PC-3 (cell line): ENCODE measurements around the gene SUGCT.

ENCODE experiments used
- EZH2 ChIP-seq: fragments of 300-600 bp; sonication (generic); IDR thresholded peaks from one replicate; pipeline ENCODE4 v1.6.1; 2017; ENCODE audit warnings: antibody characterized with exemption, mild to moderate bottlenecking, low read length; ENCODE audit not compliant: unreplicated experiment
- EZH2phosphoT487 ChIP-seq: fragments of 300-600 bp; sonication (generic); IDR thresholded peaks from 2 replicates; pipeline ENCODE4 v1.6.1; 2018; ENCODE audit warnings: mild to moderate bottlenecking, antibody characterized with exemption, low read length, borderline replicate concordance
- TF ChIP-seq, protein P1 (sequence below): fragments of 300-600 bp; sonication (generic); conservative IDR thresholded peaks from 2 replicates; pipeline ENCODE4 v1.5.1; 2017; ENCODE audit warnings: antibody characterized with exemption, low read depth, mild to moderate bottlenecking, low read length

DNA sequence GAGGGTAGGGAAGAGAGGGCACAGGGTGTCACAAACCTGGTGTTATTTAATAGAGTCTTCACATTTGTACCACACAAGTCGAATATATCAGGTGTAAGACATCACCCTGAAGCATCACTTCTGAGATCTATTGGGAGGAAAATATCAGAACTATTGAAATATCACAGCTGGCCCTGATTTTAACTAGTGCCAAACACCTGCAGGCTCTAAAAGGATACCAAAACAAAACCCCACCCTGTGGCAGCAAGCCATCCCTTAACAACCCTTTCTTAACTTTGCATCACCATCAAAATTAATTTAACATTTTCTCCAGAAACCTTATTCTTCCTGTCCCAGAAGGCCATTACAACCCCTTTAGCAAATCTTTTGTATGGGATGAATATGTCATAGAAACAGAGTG lies 365.4 kb downstream of the SUGCT start:
- TF ChIP-seq, protein P1, sequence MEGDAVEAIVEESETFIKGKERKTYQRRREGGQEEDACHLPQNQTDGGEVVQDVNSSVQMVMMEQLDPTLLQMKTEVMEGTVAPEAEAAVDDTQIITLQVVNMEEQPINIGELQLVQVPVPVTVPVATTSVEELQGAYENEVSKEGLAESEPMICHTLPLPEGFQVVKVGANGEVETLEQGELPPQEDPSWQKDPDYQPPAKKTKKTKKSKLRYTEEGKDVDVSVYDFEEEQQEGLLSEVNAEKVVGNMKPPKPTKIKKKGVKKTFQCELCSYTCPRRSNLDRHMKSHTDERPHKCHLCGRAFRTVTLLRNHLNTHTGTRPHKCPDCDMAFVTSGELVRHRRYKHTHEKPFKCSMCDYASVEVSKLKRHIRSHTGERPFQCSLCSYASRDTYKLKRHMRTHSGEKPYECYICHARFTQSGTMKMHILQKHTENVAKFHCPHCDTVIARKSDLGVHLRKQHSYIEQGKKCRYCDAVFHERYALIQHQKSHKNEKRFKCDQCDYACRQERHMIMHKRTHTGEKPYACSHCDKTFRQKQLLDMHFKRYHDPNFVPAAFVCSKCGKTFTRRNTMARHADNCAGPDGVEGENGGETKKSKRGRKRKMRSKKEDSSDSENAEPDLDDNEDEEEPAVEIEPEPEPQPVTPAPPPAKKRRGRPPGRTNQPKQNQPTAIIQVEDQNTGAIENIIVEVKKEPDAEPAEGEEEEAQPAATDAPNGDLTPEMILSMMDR = no peak
- TF ChIP-seq EZH2 (no peak), EZH2phosphoT487 (no peak)
